ENCODE measurements around the gene CELF2.

DNA sequence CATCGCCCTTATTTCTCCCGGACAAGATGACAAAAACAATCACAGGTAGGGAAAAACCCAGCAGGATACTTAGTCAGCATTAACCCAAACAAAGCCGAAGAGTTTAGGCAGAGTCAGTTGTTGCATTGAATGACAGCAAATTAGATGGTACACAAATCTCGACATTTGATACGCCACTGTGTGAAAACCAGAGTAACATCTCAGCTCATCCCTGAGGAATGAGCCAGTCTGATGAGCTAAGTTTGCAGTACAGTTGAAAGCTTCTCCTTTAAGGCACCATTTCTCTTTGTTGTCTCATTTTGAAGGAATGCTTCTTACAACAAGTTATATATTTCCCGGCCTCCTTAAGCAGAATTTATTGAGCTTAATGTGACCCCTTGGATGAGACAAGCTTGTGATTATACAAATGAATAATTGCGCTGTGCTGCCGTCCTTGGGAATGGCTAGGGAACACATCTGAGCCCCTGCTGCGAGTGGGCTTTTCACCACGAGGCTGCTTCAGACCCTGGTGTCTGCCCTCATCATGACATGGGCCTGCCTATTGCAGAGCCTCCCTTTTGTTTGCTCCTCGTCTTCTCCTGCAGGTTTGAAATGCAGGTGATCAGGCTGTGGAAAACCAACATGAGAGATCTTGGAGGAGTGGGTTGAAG, 137.3 kb downstream of the CELF2 start:
- TF ChIP-seq, protein P1, sequence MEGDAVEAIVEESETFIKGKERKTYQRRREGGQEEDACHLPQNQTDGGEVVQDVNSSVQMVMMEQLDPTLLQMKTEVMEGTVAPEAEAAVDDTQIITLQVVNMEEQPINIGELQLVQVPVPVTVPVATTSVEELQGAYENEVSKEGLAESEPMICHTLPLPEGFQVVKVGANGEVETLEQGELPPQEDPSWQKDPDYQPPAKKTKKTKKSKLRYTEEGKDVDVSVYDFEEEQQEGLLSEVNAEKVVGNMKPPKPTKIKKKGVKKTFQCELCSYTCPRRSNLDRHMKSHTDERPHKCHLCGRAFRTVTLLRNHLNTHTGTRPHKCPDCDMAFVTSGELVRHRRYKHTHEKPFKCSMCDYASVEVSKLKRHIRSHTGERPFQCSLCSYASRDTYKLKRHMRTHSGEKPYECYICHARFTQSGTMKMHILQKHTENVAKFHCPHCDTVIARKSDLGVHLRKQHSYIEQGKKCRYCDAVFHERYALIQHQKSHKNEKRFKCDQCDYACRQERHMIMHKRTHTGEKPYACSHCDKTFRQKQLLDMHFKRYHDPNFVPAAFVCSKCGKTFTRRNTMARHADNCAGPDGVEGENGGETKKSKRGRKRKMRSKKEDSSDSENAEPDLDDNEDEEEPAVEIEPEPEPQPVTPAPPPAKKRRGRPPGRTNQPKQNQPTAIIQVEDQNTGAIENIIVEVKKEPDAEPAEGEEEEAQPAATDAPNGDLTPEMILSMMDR (IDR thresholded peaks at IDR 0.05; ENCODE audit: poor library complexity), result no peak
- no peak for TF ChIP-seq EZH2 (IDR thresholded peaks at IDR 0.05; ENCODE audit: borderline replicate concordance)

All from hepatocyte (in vitro differentiated cells).